HepG2 (cell line): ENCODE data around the gene MRE11. TPM values are rescaled to one million over a fixed set of nuclear protein-coding genes. Genes with fewer than 3 reads are reported as not detected.

Experiments
- ATAC-seq: fragments of 200-7000 bp; cut with Tn5 transposase; 3 replicates; pipeline ENCODE4 v1.9.1; 2020; ENCODE audit warnings: mild to moderate bottlenecking, moderate library complexity
- BruUV-seq: library from RNA; stranded (reverse); fragments of 400-500 nt; replicated peaks from 2 replicates; lab custom pipeline; 2021; lab: Mats Ljungman, UMichigan
- CTCF ChIA-PET: fragments of 300-600 bp; formaldehyde crosslinking; extraction: SDS; loops from one replicate; lab custom pipeline; 2021; ENCODE audit warnings: low total read pairs, inconsistent platforms, low intra/inter-chr PET ratio; lab: Yijun Ruan, JAX
- POLR2A ChIA-PET: fragments of 350-600 bp; sonication (Branson Sonifier 250); formaldehyde crosslinking; loops from one replicate; lab custom pipeline; 2020; ENCODE audit warnings: antibody characterized with exemption, inconsistent platforms; lab: Yijun Ruan, JAX
- DNase-seq: peaks from one replicate; pipeline ENCODE4 v3.0.0-alpha.2; 2015; ENCODE audit warnings: low spot score
- FAIRE-seq: peaks from 3 replicates; lab custom pipeline; 2011; peaks lifted over from hg19 to GRCh38; lab: Jason Lieb, UNC
- H2AFZ ChIP-seq: one replicate; pipeline ENCODE4 v1.6.1; 2011; ENCODE audit warnings: low read length, inconsistent platforms
- H3K27ac ChIP-seq: fragments of 300-600 bp; 3 replicates; pipeline ENCODE4 v1.8.0; 2011; ENCODE audit warnings: mixed run types, mild to moderate bottlenecking, mixed read lengths, low read length, inconsistent platforms; ENCODE audit not compliant: insufficient read depth; ENCODE audit errors: extremely low read length
- H3K27me3 ChIP-seq, 2 experiments: fragments of 200-600 bp in 1 of 2; 2 replicates in 1 of 2; 3 replicates in 1 of 2; pipeline versions ENCODE4 v1.6.0 to v1.8.0; 2011; ENCODE audit warnings: low read length in 2 of 2, mild to moderate bottlenecking in 2 of 2, moderate library complexity in 2 of 2, inconsistent platforms in 1 of 2; ENCODE audit not compliant: insufficient read depth in 2 of 2, control insufficient read depth in 1 of 2
- H3K36me3 ChIP-seq, 2 experiments: fragments of 200-600 bp in 1 of 2; replicated peaks in 1 of 2; 2 replicates in 1 of 2; 3 replicates in 1 of 2; pipeline versions ENCODE4 v1.5.1 to v1.8.0; 2011; ENCODE audit warnings: low read length in 2 of 2, inconsistent platforms in 1 of 2; ENCODE audit not compliant: insufficient read depth in 2 of 2, control insufficient read depth in 1 of 2
- H3K4me1 ChIP-seq: 2 replicates; pipeline ENCODE4 v1.5.1; 2012; ENCODE audit warnings: low read length, inconsistent platforms; ENCODE audit not compliant: insufficient read depth
- H3K4me2 ChIP-seq: 2 replicates; pipeline ENCODE4 v1.6.0; 2011; ENCODE audit warnings: low read depth, low read length, inconsistent platforms
- H3K4me3 ChIP-seq, 3 experiments: fragments of 200-600 bp in 1 of 3; sonication (generic), shearing (Covaris generic) in 1 of 3; replicated peaks in 1 of 3; 2 replicates each; pipeline ENCODE4 v1.5.1; 2011 to 2016; ENCODE audit warnings: low read length in 3 of 3, inconsistent platforms in 2 of 3, low read depth in 2 of 3, mild to moderate bottlenecking in 2 of 3, control low read depth in 1 of 3, mixed read lengths in 1 of 3; ENCODE audit not compliant: insufficient read depth in 1 of 3
- H3K79me2 ChIP-seq: one replicate; pipeline ENCODE4 v1.6.1; 2011; ENCODE audit warnings: low read length, inconsistent platforms; ENCODE audit not compliant: insufficient read depth
- H3K9ac ChIP-seq: 2 replicates; pipeline ENCODE4 v1.6.0; 2011; ENCODE audit warnings: mild to moderate bottlenecking, low read depth, low read length, inconsistent platforms; ENCODE audit not compliant: insufficient read depth
- H3K9me3 ChIP-seq: 2 replicates; pipeline ENCODE4 v1.5.1; 2012; ENCODE audit warnings: mild to moderate bottlenecking, low read length
- H4K20me1 ChIP-seq: 2 replicates; pipeline ENCODE4 v1.6.0; 2011; ENCODE audit warnings: inconsistent platforms, mild to moderate bottlenecking, low read length, moderate library complexity; ENCODE audit not compliant: insufficient read depth
- HNRNPH1 ChIP-seq: fragments of 200-400 bp; formaldehyde crosslinking; optimal IDR thresholded peaks from 2 replicates; pipeline ENCODE3; 2017; ENCODE audit warnings: mild to moderate bottlenecking, low read depth, low read length
- MAFF ChIP-seq: IDR thresholded peaks from 2 replicates; pipeline ENCODE4 v1.6.1; 2011; ENCODE audit warnings: low read depth, low read length, improper control_type of control experiment
- MAFK ChIP-seq, 2 experiments: IDR thresholded peaks in 1 of 2; conservative IDR thresholded peaks in 1 of 2; 2 replicates each; pipeline ENCODE4 v1.6.1; 2011; ENCODE audit warnings: improper control_type of control experiment in 2 of 2, low read length in 2 of 2
- NFYC ChIP-seq: IDR thresholded peaks from 2 replicates; pipeline ENCODE4 v1.6.1; 2016; ENCODE audit warnings: missing genetic modification reagents, missing compliant biosample characterization
- TOE1 ChIP-seq: sonication (generic); formaldehyde crosslinking; IDR thresholded peaks from 2 replicates; pipeline ENCODE4 v1.4.0; 2020; ENCODE audit warnings: mild to moderate bottlenecking, missing genetic modification reagents
- ZC3H13 ChIP-seq: sonication (generic); formaldehyde crosslinking; IDR thresholded peaks from 2 replicates; pipeline ENCODE4 v1.8.1; 2023; ENCODE audit warnings: mild to moderate bottlenecking, missing genetic modification reagents, moderate library complexity
- ZNF577 ChIP-seq: sonication (generic); formaldehyde crosslinking; IDR thresholded peaks from 2 replicates; pipeline ENCODE4 v1.4.0; 2020; ENCODE audit warnings: mild to moderate bottlenecking, low read depth, missing genetic modification reagents, borderline replicate concordance
- WGBS: methylation state at CpG from one replicate; pipeline ENCODE4 v1.1.6; 2017; ENCODE audit warnings: low lambda C conversion rate; 5-methylcytosine and 5-hydroxymethylcytosine counted together
- in situ Hi-C: cut with HindIII; loops from 2 replicates; pipeline ENCODE4 v1.10.0; 2017; ENCODE audit warnings: low pct_unique_long_range_greater_than_20kb; ENCODE audit not compliant: extremely low pct_ligation_motif_present
- intact Hi-C: fragments of 100-400 bp; cut with micrococcal nuclease; formaldehyde crosslinking; loops from one replicate; pipeline ENCODE4 v1.10.0; 2022; ENCODE audit not compliant: unreplicated experiment
- polyA plus RNA-seq, 8 experiments: library from polyadenylated mRNA; depleted of rRNA in 3 of 8; stranded (reverse) in 7 of 8; unstranded in 1 of 8; fragments of >200 nt; fragmentation: Illumina TruSeq in 4 of 8; extraction: Trizol in 4 of 8; gene quantifications; 2 replicates each; pipeline versions ENCODE4 v1.2.1 to v1.2.3, GENCODE V29; 2011 to 2016; ENCODE audit warnings: low read depth in 4 of 8, missing spikeins in 1 of 8, mixed read lengths in 1 of 8; ENCODE audit not compliant: insufficient read depth in 1 of 8
- total RNA-seq, 5 experiments: library from RNA; depleted of rRNA; stranded (reverse); fragments of >200 nt; fragmentation: Illumina TruSeq; extraction: Trizol; gene quantifications; 2 replicates each; pipeline ENCODE4 v1.2.3, GENCODE V29; 2016; ENCODE audit warnings: low read depth in 1 of 5
- TF ChIP-seq, protein P1 (sequence below): sonication (generic); formaldehyde crosslinking; conservative IDR thresholded peaks from 2 replicates; pipeline ENCODE4 v1.4.0; 2020; ENCODE audit warnings: missing genetic modification reagents
- TF ChIP-seq, protein P2 (sequence below): sonication (generic); formaldehyde crosslinking; IDR thresholded peaks from 2 replicates; pipeline ENCODE4 v1.4.0; 2020; ENCODE audit warnings: mild to moderate bottlenecking, missing genetic modification reagents
- TF ChIP-seq, protein P3 (sequence below): sonication (generic); formaldehyde crosslinking; IDR thresholded peaks from 2 replicates; pipeline ENCODE4 v1.4.0; 2020; ENCODE audit warnings: missing genetic modification reagents, borderline replicate concordance

MRE11 gene
- total and polyA plus RNA-seq, 2 of the 13 experiments (the other 11 are each of a cell fraction or from before 2014, with no cell fraction given), result 7.2 to 37.3 TPM

DNA sequence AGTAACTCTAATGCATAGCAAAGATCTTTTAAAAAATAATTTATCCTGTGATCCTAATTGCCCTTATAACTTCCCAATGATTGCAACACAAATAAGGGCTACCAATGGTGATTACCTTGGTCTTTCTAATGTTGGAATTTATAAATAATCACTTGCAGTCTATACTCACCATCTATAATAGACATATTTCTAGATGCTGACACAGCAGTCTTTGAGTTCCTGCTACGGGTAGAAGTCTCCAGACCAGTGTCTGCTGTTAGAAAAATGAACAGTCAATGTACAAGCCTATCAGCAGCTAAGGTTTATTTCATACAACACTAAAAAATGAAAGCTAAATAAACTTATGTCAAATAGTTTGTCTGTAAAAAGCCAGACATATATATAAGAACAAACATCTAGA lies 48.0 kb downstream of the MRE11 start:
- CTCF ChIA-PET, result no interaction called here
- H3K36me3 ChIP-seq, result peaks cover 4 to 18% of the 10 kb centered on the region in 2 experiments
- intact Hi-C loops, result no loop called here

DNA sequence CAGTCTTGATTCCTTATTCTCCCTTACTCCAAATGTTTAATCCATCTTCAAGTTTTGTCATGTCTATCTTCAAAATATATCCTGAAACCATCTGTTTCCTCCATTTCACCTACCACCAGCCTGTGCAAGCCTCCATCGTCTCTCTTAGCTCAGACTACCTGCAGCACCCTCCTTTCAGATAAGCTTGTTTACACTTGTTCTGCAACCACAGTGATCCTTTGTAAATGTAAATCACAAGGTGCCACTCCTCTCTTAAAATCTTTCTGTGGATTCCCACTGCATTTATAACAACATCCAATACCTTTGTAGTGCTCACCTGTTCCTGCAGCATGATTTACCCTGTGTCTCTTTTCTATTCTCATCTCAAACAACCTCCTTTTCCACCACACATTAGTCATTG lies 60.6 kb downstream of the MRE11 start:
- intact Hi-C loops, result no loop called here
- H3K9ac ChIP-seq, result no peak overlapping the region
- BruUV-seq, result no TSS peak
- peaks cover 2 to 31% of the 10 kb centered on the region in 2 experiments; a peak in 4 of 5 replicates for H3K36me3 ChIP-seq
- H3K79me2 ChIP-seq, result no peaks in the 10 kb centered on the region
- H3K4me1 ChIP-seq, result no peaks in the 10 kb centered on the region
- 72% methylated on average over 1 of the region's 1 CpG for WGBS
- H3K4me3 ChIP-seq, result no peak overlapping the region
- no peak overlapping the region for H3K4me2 ChIP-seq
- ChIA-PET CTCF (no interaction called here), POLR2A (no interaction called here)
- H3K27me3 ChIP-seq, result no peaks in the 10 kb centered on the region
- DNase-seq (no peak), ATAC-seq (no peak), FAIRE-seq (no peak)
- H2AFZ ChIP-seq, result no peak overlapping the region
- no peak overlapping the region for H3K27ac ChIP-seq
- H3K9me3 ChIP-seq, result no peaks in the 10 kb centered on the region
- in situ Hi-C loops, result no loop called here
- no peaks in the 10 kb centered on the region for H4K20me1 ChIP-seq
- TF ChIP-seq, protein P1, sequence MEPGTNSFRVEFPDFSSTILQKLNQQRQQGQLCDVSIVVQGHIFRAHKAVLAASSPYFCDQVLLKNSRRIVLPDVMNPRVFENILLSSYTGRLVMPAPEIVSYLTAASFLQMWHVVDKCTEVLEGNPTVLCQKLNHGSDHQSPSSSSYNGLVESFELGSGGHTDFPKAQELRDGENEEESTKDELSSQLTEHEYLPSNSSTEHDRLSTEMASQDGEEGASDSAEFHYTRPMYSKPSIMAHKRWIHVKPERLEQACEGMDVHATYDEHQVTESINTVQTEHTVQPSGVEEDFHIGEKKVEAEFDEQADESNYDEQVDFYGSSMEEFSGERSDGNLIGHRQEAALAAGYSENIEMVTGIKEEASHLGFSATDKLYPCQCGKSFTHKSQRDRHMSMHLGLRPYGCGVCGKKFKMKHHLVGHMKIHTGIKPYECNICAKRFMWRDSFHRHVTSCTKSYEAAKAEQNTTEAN (CRISPR knock-in tag), result no peak
- TF ChIP-seq, protein P2, sequence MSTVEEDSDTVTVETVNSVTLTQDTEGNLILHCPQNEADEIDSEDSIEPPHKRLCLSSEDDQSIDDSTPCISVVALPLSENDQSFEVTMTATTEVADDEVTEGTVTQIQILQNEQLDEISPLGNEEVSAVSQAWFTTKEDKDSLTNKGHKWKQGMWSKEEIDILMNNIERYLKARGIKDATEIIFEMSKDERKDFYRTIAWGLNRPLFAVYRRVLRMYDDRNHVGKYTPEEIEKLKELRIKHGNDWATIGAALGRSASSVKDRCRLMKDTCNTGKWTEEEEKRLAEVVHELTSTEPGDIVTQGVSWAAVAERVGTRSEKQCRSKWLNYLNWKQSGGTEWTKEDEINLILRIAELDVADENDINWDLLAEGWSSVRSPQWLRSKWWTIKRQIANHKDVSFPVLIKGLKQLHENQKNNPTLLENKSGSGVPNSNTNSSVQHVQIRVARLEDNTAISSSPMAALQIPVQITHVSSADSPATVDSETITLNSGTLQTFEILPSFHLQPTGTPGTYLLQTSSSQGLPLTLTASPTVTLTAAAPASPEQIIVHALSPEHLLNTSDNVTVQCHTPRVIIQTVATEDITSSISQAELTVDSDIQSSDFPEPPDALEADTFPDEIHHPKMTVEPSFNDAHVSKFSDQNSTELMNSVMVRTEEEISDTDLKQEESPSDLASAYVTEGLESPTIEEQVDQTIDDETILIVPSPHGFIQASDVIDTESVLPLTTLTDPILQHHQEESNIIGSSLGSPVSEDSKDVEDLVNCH, result no peak
- no peak for TF ChIP-seq NFYC (CRISPR knock-in tag)
- TF ChIP-seq TOE1 (CRISPR knock-in tag), result no peak
- TF ChIP-seq, protein P3, sequence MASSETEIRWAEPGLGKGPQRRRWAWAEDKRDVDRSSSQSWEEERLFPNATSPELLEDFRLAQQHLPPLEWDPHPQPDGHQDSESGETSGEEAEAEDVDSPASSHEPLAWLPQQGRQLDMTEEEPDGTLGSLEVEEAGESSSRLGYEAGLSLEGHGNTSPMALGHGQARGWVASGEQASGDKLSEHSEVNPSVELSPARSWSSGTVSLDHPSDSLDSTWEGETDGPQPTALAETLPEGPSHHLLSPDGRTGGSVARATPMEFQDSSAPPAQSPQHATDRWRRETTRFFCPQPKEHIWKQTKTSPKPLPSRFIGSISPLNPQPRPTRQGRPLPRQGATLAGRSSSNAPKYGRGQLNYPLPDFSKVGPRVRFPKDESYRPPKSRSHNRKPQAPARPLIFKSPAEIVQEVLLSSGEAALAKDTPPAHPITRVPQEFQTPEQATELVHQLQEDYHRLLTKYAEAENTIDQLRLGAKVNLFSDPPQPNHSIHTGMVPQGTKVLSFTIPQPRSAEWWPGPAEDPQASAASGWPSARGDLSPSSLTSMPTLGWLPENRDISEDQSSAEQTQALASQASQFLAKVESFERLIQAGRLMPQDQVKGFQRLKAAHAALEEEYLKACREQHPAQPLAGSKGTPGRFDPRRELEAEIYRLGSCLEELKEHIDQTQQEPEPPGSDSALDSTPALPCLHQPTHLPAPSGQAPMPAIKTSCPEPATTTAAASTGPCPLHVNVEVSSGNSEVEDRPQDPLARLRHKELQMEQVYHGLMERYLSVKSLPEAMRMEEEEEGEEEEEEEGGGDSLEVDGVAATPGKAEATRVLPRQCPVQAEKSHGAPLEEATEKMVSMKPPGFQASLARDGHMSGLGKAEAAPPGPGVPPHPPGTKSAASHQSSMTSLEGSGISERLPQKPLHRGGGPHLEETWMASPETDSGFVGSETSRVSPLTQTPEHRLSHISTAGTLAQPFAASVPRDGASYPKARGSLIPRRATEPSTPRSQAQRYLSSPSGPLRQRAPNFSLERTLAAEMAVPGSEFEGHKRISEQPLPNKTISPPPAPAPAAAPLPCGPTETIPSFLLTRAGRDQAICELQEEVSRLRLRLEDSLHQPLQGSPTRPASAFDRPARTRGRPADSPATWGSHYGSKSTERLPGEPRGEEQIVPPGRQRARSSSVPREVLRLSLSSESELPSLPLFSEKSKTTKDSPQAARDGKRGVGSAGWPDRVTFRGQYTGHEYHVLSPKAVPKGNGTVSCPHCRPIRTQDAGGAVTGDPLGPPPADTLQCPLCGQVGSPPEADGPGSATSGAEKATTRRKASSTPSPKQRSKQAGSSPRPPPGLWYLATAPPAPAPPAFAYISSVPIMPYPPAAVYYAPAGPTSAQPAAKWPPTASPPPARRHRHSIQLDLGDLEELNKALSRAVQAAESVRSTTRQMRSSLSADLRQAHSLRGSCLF (CRISPR knock-in tag), result no peak
- no peak for TF ChIP-seq HNRNPH1
- TF ChIP-seq ZC3H13 (CRISPR knock-in tag), result no peak

More for the DNA sequence above, 48.0 kb downstream of the MRE11 start:
- in situ Hi-C loops, result no loop called here
- peak; percentile 81 to 94 for TF ChIP-seq MAFK (conservative IDR thresholded peaks at IDR 0.05 in 1 of 2, IDR thresholded peaks at IDR 0.05 in 1 of 2; ENCODE audit: low read length in 2 of 2)
- TF ChIP-seq MAFF, result peak; percentile 88
- no peak for TF ChIP-seq ZNF577 (CRISPR knock-in tag)
- no peak overlapping the region for H3K4me3 ChIP-seq
- no peaks in the 10 kb centered on the region for H4K20me1 ChIP-seq
- H3K79me2 ChIP-seq, result no peaks in the 10 kb centered on the region
- DNase-seq (no peak), ATAC-seq (no peak), FAIRE-seq (no peak)
- no peaks in the 10 kb centered on the region for H3K27me3 ChIP-seq
- no peaks in the 10 kb centered on the region for H3K4me1 ChIP-seq
- no peak overlapping the region for H3K4me2 ChIP-seq
- no peak overlapping the region for H3K27ac ChIP-seq
- POLR2A ChIA-PET, result no interaction called here
- H2AFZ ChIP-seq, result no peak overlapping the region
- no peaks in the 10 kb centered on the region for H3K9me3 ChIP-seq
- H3K9ac ChIP-seq, result no peak overlapping the region
- BruUV-seq, result no TSS peak
- WGBS, result 95% methylated on average over 1 of the region's 1 CpG
